K562 (cell line): ENCODE results near the gene THAP9.

Source experiments
- GATAD2B ChIP-seq: fragments of 450-650 bp; IDR thresholded peaks from 2 replicates; pipeline ENCODE4 v1.6.1; 2017; ENCODE audit warnings: mild to moderate bottlenecking, borderline replicate concordance
- LEF1 ChIP-seq: fragments of 450-650 bp; IDR thresholded peaks from 2 replicates; pipeline ENCODE4 v1.6.1; 2016; ENCODE audit warnings: mild to moderate bottlenecking
- MAX ChIP-seq: sonication (generic); formaldehyde crosslinking; IDR thresholded peaks from 2 replicates; pipeline ENCODE4 v1.9.0; 2022; ENCODE audit warnings: mild to moderate bottlenecking, missing genetic modification reagents
- MEF2A ChIP-seq: IDR thresholded peaks from 2 replicates; pipeline ENCODE4 v1.6.1; 2011; ENCODE audit warnings: low read depth, mild to moderate bottlenecking, low read length, moderate library complexity; ENCODE audit not compliant: control insufficient read depth
- NFATC3 ChIP-seq: fragments of 450-650 bp; IDR thresholded peaks from 2 replicates; pipeline ENCODE4 v1.6.1; 2017; ENCODE audit warnings: mild to moderate bottlenecking
- POLR2G ChIP-seq: fragments of 200-400 bp; formaldehyde crosslinking; IDR thresholded peaks from 2 replicates; pipeline ENCODE4 v1.6.1; 2017; ENCODE audit warnings: low read depth, mild to moderate bottlenecking, antibody characterized with exemption, low read length, moderate library complexity
- PRMT5 ChIP-seq: sonication (generic); formaldehyde crosslinking; IDR thresholded peaks from 2 replicates; pipeline ENCODE4 v1.5.0; 2020; ENCODE audit warnings: missing genetic modification reagents
- RAD21 ChIP-seq, 2 experiments: fragments of 250-450 bp in 1 of 2; fragments of 450-650 bp in 1 of 2; sonication (Bioruptor Pico) in 1 of 2; formaldehyde crosslinking in 1 of 2; IDR thresholded peaks in 1 of 2; conservative IDR thresholded peaks in 1 of 2; 2 replicates each; pipeline versions ENCODE4 v1.4.0 to v1.8.0; 2020 to 2022; ENCODE audit warnings: mild to moderate bottlenecking in 2 of 2, moderate library complexity in 1 of 2
- ZBTB1 ChIP-seq: sonication (generic); formaldehyde crosslinking; IDR thresholded peaks from 2 replicates; pipeline ENCODE4 v1.8.1; 2023; ENCODE audit warnings: missing genetic modification reagents, low read depth, mild to moderate bottlenecking, borderline replicate concordance
- ZC3H8 ChIP-seq: fragments of 450-650 bp; IDR thresholded peaks from 2 replicates; pipeline ENCODE4 v1.6.1; 2017
- ZNF133 ChIP-seq: fragments of 250-450 bp; sonication (Bioruptor Pico); IDR thresholded peaks from 2 replicates; pipeline ENCODE4 v1.4.0; 2020; ENCODE audit warnings: mild to moderate bottlenecking
- TF ChIP-seq, protein P1 (sequence below), 3 experiments: IDR thresholded peaks in 2 of 3; conservative IDR thresholded peaks in 1 of 3; 2 replicates each; pipeline ENCODE4 v1.5.1; 2011 to 2012; ENCODE audit warnings: low read length in 3 of 3, mild to moderate bottlenecking in 3 of 3, control low read depth in 2 of 3, improper control_type of control experiment in 1 of 3, inconsistent platforms in 1 of 3, low read depth in 1 of 3, mixed read lengths in 1 of 3, moderate library complexity in 1 of 3; ENCODE audit not compliant: insufficient read depth in 2 of 3

- no peak for TF ChIP-seq MEF2A
- TF ChIP-seq NFATC3: no peak
- TF ChIP-seq, protein P1, sequence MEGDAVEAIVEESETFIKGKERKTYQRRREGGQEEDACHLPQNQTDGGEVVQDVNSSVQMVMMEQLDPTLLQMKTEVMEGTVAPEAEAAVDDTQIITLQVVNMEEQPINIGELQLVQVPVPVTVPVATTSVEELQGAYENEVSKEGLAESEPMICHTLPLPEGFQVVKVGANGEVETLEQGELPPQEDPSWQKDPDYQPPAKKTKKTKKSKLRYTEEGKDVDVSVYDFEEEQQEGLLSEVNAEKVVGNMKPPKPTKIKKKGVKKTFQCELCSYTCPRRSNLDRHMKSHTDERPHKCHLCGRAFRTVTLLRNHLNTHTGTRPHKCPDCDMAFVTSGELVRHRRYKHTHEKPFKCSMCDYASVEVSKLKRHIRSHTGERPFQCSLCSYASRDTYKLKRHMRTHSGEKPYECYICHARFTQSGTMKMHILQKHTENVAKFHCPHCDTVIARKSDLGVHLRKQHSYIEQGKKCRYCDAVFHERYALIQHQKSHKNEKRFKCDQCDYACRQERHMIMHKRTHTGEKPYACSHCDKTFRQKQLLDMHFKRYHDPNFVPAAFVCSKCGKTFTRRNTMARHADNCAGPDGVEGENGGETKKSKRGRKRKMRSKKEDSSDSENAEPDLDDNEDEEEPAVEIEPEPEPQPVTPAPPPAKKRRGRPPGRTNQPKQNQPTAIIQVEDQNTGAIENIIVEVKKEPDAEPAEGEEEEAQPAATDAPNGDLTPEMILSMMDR (IDR thresholded peaks at IDR 0.05 in 2 of 3, conservative IDR thresholded peaks at IDR 0.05 in 1 of 3; ENCODE audit: insufficient read depth in 2 of 3, low read depth in 1 of 3, low read length in 3 of 3): no peak
- TF ChIP-seq RAD21 (CRISPR knock-in tag; conservative IDR thresholded peaks at IDR 0.05 in 1 of 2, IDR thresholded peaks at IDR 0.05 in 1 of 2): no peak
- TF ChIP-seq GATAD2B: no peak
- no peak for TF ChIP-seq ZNF133 (CRISPR knock-in tag)
- no peak for TF ChIP-seq POLR2G
- no peak for TF ChIP-seq ZC3H8
- no peak for TF ChIP-seq PRMT5 (CRISPR knock-in tag)
- no peak for TF ChIP-seq LEF1
- TF ChIP-seq MAX (CRISPR knock-in tag): no peak
- TF ChIP-seq ZBTB1: no peak
Measured at GRCh38 chr4:82905205-82905604, 4.7 kb downstream of the THAP9 start.
